IPS DF 6.9 (cell line): Measurements from ENCODE around the gene ELK3.

Source experiments
- DNase-seq: peaks from one replicate; pipeline ENCODE4 v3.0.0-alpha.2; 2013; ENCODE audit warnings: low read depth, low spot score
- H3K27ac ChIP-seq: one replicate; pipeline ENCODE4 v1.5.1; 2013; ENCODE audit warnings: low read length, control low read depth
- H3K27me3 ChIP-seq: 2 replicates; pipeline ENCODE4 v1.6.1; 2013; ENCODE audit warnings: mild to moderate bottlenecking, low read length; ENCODE audit not compliant: control insufficient read depth, insufficient read depth
- H3K36me3 ChIP-seq: 2 replicates; pipeline ENCODE4 v1.6.1; 2013; ENCODE audit warnings: low read length; ENCODE audit not compliant: control insufficient read depth, insufficient read depth
- H3K4me1 ChIP-seq: 2 replicates; pipeline ENCODE4 v1.6.1; 2013; ENCODE audit warnings: low read length; ENCODE audit not compliant: control insufficient read depth, insufficient read depth
- H3K4me3 ChIP-seq: 2 replicates; pipeline ENCODE4 v1.5.1; 2013; ENCODE audit warnings: mild to moderate bottlenecking, low read length
- H3K9me3 ChIP-seq: 2 replicates; pipeline ENCODE4 v1.6.1; 2013; ENCODE audit warnings: low read length, inconsistent platforms; ENCODE audit not compliant: control insufficient read depth, insufficient read depth
- WGBS: extraction: QIAGEN DNeasy Blood & Tissue Kit; methylation state at CpG from one replicate; pipeline ENCODE4 v1.1.7; 2013; ENCODE audit warnings: mixed read lengths, missing lambda C conversion rate; ENCODE audit not compliant: insufficient read length, insufficient coverage; 5-methylcytosine and 5-hydroxymethylcytosine counted together

Gene ELK3

GRCh38 chr12:96233168-96233567 lies 39.0 kb downstream of the ELK3 start:
- WGBS = no CpG with 5 or more reads among the region's 7 CpGs
- H3K4me1 ChIP-seq = 0 out of 2 replicates have a peak, but pooled peaks cover 1% of the 10 kb centered on the region
- H3K4me3 ChIP-seq = no peak overlapping the region
- no peaks in the 10 kb centered on the region for H3K36me3 ChIP-seq
- no peak overlapping the region for H3K27ac ChIP-seq
- H3K9me3 ChIP-seq = no peaks in the 10 kb centered on the region
- no peaks in the 10 kb centered on the region for H3K27me3 ChIP-seq
- no peak for DNase-seq

GRCh38 chr12:96233939-96234461 lies 39.8 kb downstream of the ELK3 start:
- H3K4me1 ChIP-seq = no peaks in the 10 kb centered on the region
- no peaks in the 10 kb centered on the region for H3K27me3 ChIP-seq
- no peak for DNase-seq
- H3K4me3 ChIP-seq = no peak overlapping the region
- H3K9me3 ChIP-seq = no peaks in the 10 kb centered on the region
- no CpG with 5 or more reads among the region's 15 CpGs for WGBS
- H3K36me3 ChIP-seq = no peaks in the 10 kb centered on the region
- no peak overlapping the region for H3K27ac ChIP-seq

GRCh38 chr12:96234591-96235483 lies 40.7 kb downstream of the ELK3 start:
- Histone ChIP-seq H3K9me3 (no peaks in the 10 kb centered on the region), H3K4me3 (no peak overlapping the region), H3K4me1 (no peaks in the 10 kb centered on the region), H3K36me3 (no peaks in the 10 kb centered on the region), H3K27me3 (no peaks in the 10 kb centered on the region), H3K27ac (no peak overlapping the region)
- no peak for DNase-seq
- WGBS = no CpG with 5 or more reads among the region's 22 CpGs

- Histone ChIP-seq H3K27me3 (no peaks in the 10 kb centered on the region), H3K4me3 (no peak overlapping the region), H3K4me1 (no peaks in the 10 kb centered on the region), H3K36me3 (no peaks in the 10 kb centered on the region), H3K9me3 (no peaks in the 10 kb centered on the region), H3K27ac (no peak overlapping the region)
- no CpG with 5 or more reads among the region's 5 CpGs for WGBS
- DNase-seq = no peak
Measured at GRCh38 chr12:96235484-96235826, 41.3 kb downstream of the ELK3 start.

GRCh38 chr12:96236221-96236822 lies 42.1 kb downstream of the ELK3 start:
- Histone ChIP-seq H3K36me3 (no peaks in the 10 kb centered on the region), H3K4me3 (no peak overlapping the region), H3K27me3 (no peaks in the 10 kb centered on the region), H3K9me3 (no peaks in the 10 kb centered on the region), H3K27ac (no peak overlapping the region), H3K4me1 (no peaks in the 10 kb centered on the region)
- DNase-seq = no peak
- no CpG with 5 or more reads among the region's 18 CpGs for WGBS

- H3K27me3 ChIP-seq = no peaks in the 10 kb centered on the region
- WGBS = no CpG with 5 or more reads among the region's 7 CpGs
- no peak overlapping the region for H3K27ac ChIP-seq
- H3K4me3 ChIP-seq = no peak overlapping the region
- no peaks in the 10 kb centered on the region for H3K36me3 ChIP-seq
- no peaks in the 10 kb centered on the region for H3K4me1 ChIP-seq
- DNase-seq = no peak
- no peaks in the 10 kb centered on the region for H3K9me3 ChIP-seq
Measured at GRCh38 chr12:96237035-96237434, 42.9 kb downstream of the ELK3 start.

GRCh38 chr12:96237465-96238077 lies 43.4 kb downstream of the ELK3 start:
- no peak for DNase-seq
- no peaks in the 10 kb centered on the region for H3K9me3 ChIP-seq
- no peak overlapping the region for H3K4me3 ChIP-seq
- H3K27ac ChIP-seq = no peak overlapping the region
- WGBS = no CpG with 5 or more reads among the region's 9 CpGs
- H3K36me3 ChIP-seq = no peaks in the 10 kb centered on the region
- no peaks in the 10 kb centered on the region for H3K27me3 ChIP-seq
- no peaks in the 10 kb centered on the region for H3K4me1 ChIP-seq

GRCh38 chr12:96238336-96239047 lies 44.3 kb downstream of the ELK3 start:
- no CpG with 5 or more reads among the region's 13 CpGs for WGBS
- no peak overlapping the region for H3K4me3 ChIP-seq
- no peak overlapping the region for H3K27ac ChIP-seq
- DNase-seq = no peak
- no peaks in the 10 kb centered on the region for H3K4me1 ChIP-seq
- no peaks in the 10 kb centered on the region for H3K9me3 ChIP-seq
- H3K27me3 ChIP-seq = no peaks in the 10 kb centered on the region
- H3K36me3 ChIP-seq = no peaks in the 10 kb centered on the region

- no peak overlapping the region for H3K27ac ChIP-seq
- no peaks in the 10 kb centered on the region for H3K9me3 ChIP-seq
- no peak for DNase-seq
- H3K4me1 ChIP-seq = no peaks in the 10 kb centered on the region
- no peaks in the 10 kb centered on the region for H3K27me3 ChIP-seq
- WGBS = no CpG with 5 or more reads among the region's 18 CpGs
- H3K36me3 ChIP-seq = no peaks in the 10 kb centered on the region
- no peak overlapping the region for H3K4me3 ChIP-seq
Measured at GRCh38 chr12:96239711-96240635, 45.8 kb downstream of the ELK3 start.
